H1 (cell line): Measurements from ENCODE around the gene SLC25A39. TPM values are rescaled to one million over a fixed set of nuclear protein-coding genes. Genes with fewer than 3 reads are reported as not detected.

Experiments used
- CTCF ChIA-PET: fragments of 300-600 bp; sonication (Branson Sonifier 250); formaldehyde crosslinking; loops from one replicate; lab custom pipeline; 2021; ENCODE audit not compliant: partially characterized antibody; lab: Charles Lee
- POLR2A ChIA-PET: fragments of 300-600 bp; sonication (Branson Sonifier 250); formaldehyde crosslinking; loops from one replicate; lab custom pipeline; 2021; ENCODE audit warnings: inconsistent platforms; ENCODE audit not compliant: partially characterized antibody; lab: Charles Lee
- DNase-seq, 2 experiments: peaks; one replicate each; pipeline versions ENCODE4 v3.0.0 to v3.0.0-alpha.2; 2010 to 2022; ENCODE audit warnings: low spot score in 2 of 2, low read depth in 1 of 2, mixed read lengths in 1 of 2
- FAIRE-seq: peaks from 2 replicates; lab custom pipeline; 2011; peaks lifted over from hg19 to GRCh38; lab: Jason Lieb, UNC
- H2AFZ ChIP-seq: 2 replicates; pipeline ENCODE4 v1.8.1; 2012; ENCODE audit warnings: low read length, inconsistent platforms
- H2AK5ac ChIP-seq: 2 replicates; pipeline ENCODE4 v1.6.1; 2013; ENCODE audit warnings: low read depth, low read length
- H2BK120ac ChIP-seq: replicated peaks from 2 replicates; pipeline ENCODE3; 2013; ENCODE audit warnings: low read depth, low read length, inconsistent platforms
- H2BK12ac ChIP-seq: 2 replicates; pipeline ENCODE4 v1.6.1; 2013; ENCODE audit warnings: low read depth, low read length
- H2BK15ac ChIP-seq: 2 replicates; pipeline ENCODE4 v1.6.1; 2013; ENCODE audit warnings: low read length
- H2BK20ac ChIP-seq: 2 replicates; pipeline ENCODE4 v1.6.1; 2013; ENCODE audit warnings: low read length
- H2BK5ac ChIP-seq: 2 replicates; pipeline ENCODE4 v1.6.1; 2013; ENCODE audit warnings: low read depth, low read length
- H3K14ac ChIP-seq: 2 replicates; pipeline ENCODE4 v1.6.1; 2013; ENCODE audit warnings: inconsistent platforms; ENCODE audit not compliant: insufficient read length
- H3K18ac ChIP-seq: 2 replicates; pipeline ENCODE4 v1.6.1; 2013; ENCODE audit warnings: low read length; ENCODE audit errors: extremely low read depth
- H3K23ac ChIP-seq: 2 replicates; pipeline ENCODE4 v1.6.1; 2013; ENCODE audit warnings: inconsistent platforms; ENCODE audit not compliant: insufficient read length
- H3K23me2 ChIP-seq: 2 replicates; pipeline ENCODE4 v1.6.1; 2013; ENCODE audit warnings: low read depth, low read length
- H3K27ac ChIP-seq: 2 replicates; pipeline ENCODE4 v1.6.1; 2011; ENCODE audit warnings: low read depth, low read length, inconsistent platforms
- H3K27me3 ChIP-seq, 4 experiments: replicated peaks in 1 of 4; 1 replicate in 1 of 4; 2 replicates in 3 of 4; pipeline versions ENCODE4 v1.6.1 to v1.8.1; 2011 to 2013; ENCODE audit warnings: low read length in 3 of 4, mild to moderate bottlenecking in 3 of 4, inconsistent platforms in 2 of 4, mixed read lengths in 2 of 4, moderate library complexity in 1 of 4; ENCODE audit not compliant: control insufficient read depth in 3 of 4, insufficient read depth in 3 of 4; ENCODE audit errors: extremely low read depth in 1 of 4
- H3K36me3 ChIP-seq, 4 experiments: 2 replicates each; pipeline versions ENCODE4 v1.6.1 to v1.8.1; 2011 to 2013; ENCODE audit warnings: mild to moderate bottlenecking in 4 of 4, low read length in 3 of 4, moderate library complexity in 2 of 4, control low read depth in 1 of 4, inconsistent platforms in 1 of 4; ENCODE audit not compliant: insufficient read depth in 4 of 4, control insufficient read depth in 2 of 4
- H3K4ac ChIP-seq: replicated peaks from 2 replicates; pipeline ENCODE3; 2013; ENCODE audit warnings: low read length, low read depth, mixed read lengths, inconsistent platforms; ENCODE audit not compliant: insufficient read length
- H3K4me1 ChIP-seq, 4 experiments: replicated peaks in 1 of 4; 1 replicate in 1 of 4; 2 replicates in 3 of 4; pipeline versions ENCODE4 v1.6.1 to v1.8.1; 2011 to 2013; ENCODE audit warnings: low read length in 3 of 4, inconsistent platforms in 2 of 4, mixed read lengths in 1 of 4; ENCODE audit not compliant: insufficient read depth in 4 of 4, control insufficient read depth in 3 of 4
- H3K4me2 ChIP-seq, 2 experiments: 2 replicates each; pipeline versions ENCODE4 v1.6.1 to v1.8.1; 2011 to 2013; ENCODE audit warnings: low read depth in 2 of 2, low read length in 2 of 2, control low read depth in 1 of 2, inconsistent platforms in 1 of 2, mild to moderate bottlenecking in 1 of 2; ENCODE audit not compliant: insufficient read depth in 1 of 2
- H3K4me3 ChIP-seq, 4 experiments: fragments of 200-600, 300-600 bp in 1 of 4; sonication (generic), shearing (Covaris generic), sonication (Bioruptor Twin) in 1 of 4; 2 replicates each; pipeline versions ENCODE4 v1.5.1 to v1.8.1; 2011 to 2016; ENCODE audit warnings: low read length in 4 of 4, low read depth in 3 of 4, control low read depth in 2 of 4, inconsistent platforms in 2 of 4, mild to moderate bottlenecking in 2 of 4, mixed read lengths in 1 of 4, moderate library complexity in 1 of 4; ENCODE audit not compliant: insufficient read depth in 2 of 4; ENCODE audit errors: extremely low read depth in 1 of 4
- H3K56ac ChIP-seq: replicated peaks from 2 replicates; pipeline ENCODE3; 2013; ENCODE audit warnings: low read depth, mild to moderate bottlenecking, mixed read lengths, low read length, inconsistent platforms; ENCODE audit not compliant: insufficient read length
- H3K79me1 ChIP-seq: 2 replicates; pipeline ENCODE4 v1.6.1; 2013; ENCODE audit warnings: low read depth, low read length, control low read depth
- H3K79me2 ChIP-seq, 2 experiments: 2 replicates each; pipeline versions ENCODE4 v1.6.1 to v1.8.1; 2012 to 2013; ENCODE audit warnings: low read length in 2 of 2, mild to moderate bottlenecking in 2 of 2, inconsistent platforms in 1 of 2; ENCODE audit not compliant: insufficient read depth in 2 of 2, control insufficient read depth in 1 of 2
- H3K9ac ChIP-seq, 4 experiments: replicated peaks in 1 of 4; 1 replicate in 1 of 4; 2 replicates in 3 of 4; pipeline versions ENCODE4 v1.6.1 to v1.8.1; 2011 to 2013; ENCODE audit warnings: low read depth in 3 of 4, low read length in 3 of 4, control low read depth in 2 of 4, mild to moderate bottlenecking in 2 of 4, moderate library complexity in 2 of 4, inconsistent platforms in 1 of 4; ENCODE audit errors: extremely low read depth in 1 of 4
- H3K9me3 ChIP-seq, 2 experiments: 2 replicates each; pipeline versions ENCODE4 v1.6.1 to v1.8.1; 2012 to 2013; ENCODE audit warnings: mild to moderate bottlenecking in 2 of 2, moderate library complexity in 2 of 2, control low read depth in 1 of 2, inconsistent platforms in 1 of 2, low read depth in 1 of 2, low read length in 1 of 2, mixed read lengths in 1 of 2; ENCODE audit not compliant: insufficient read depth in 2 of 2
- H4K20me1 ChIP-seq, 2 experiments: replicated peaks in 1 of 2; 2 replicates each; pipeline versions ENCODE3 to v1.8.1; 2011 to 2013; ENCODE audit warnings: inconsistent platforms in 2 of 2, low read length in 2 of 2, mild to moderate bottlenecking in 1 of 2; ENCODE audit not compliant: insufficient read depth in 2 of 2, control insufficient read depth in 1 of 2
- H4K5ac ChIP-seq: 2 replicates; pipeline ENCODE4 v1.6.1; 2013; ENCODE audit warnings: low read length, low read depth, mixed read lengths, inconsistent platforms; ENCODE audit not compliant: insufficient read length
- H4K8ac ChIP-seq: 2 replicates; pipeline ENCODE4 v1.8.0; 2013; ENCODE audit warnings: mild to moderate bottlenecking, moderate library complexity, low read length, inconsistent platforms; ENCODE audit not compliant: insufficient read depth; ENCODE audit errors: extremely low read depth
- H4K91ac ChIP-seq: replicated peaks from 2 replicates; pipeline ENCODE3; 2013; ENCODE audit warnings: low read length, mixed read lengths, inconsistent platforms; ENCODE audit not compliant: insufficient read length
- ATF3 ChIP-seq: IDR thresholded peaks from 2 replicates; pipeline ENCODE4 v1.6.1; 2011; ENCODE audit warnings: low read depth, mild to moderate bottlenecking, low read length; ENCODE audit not compliant: insufficient read depth
- BRCA1 ChIP-seq: IDR thresholded peaks from 2 replicates; pipeline ENCODE4 v1.6.1; 2012; ENCODE audit warnings: low read depth, low read length, improper control_type of control experiment
- CBX8 ChIP-seq: fragments of 300-800, 300-1000 bp; sonication (generic); IDR thresholded peaks from 2 replicates; pipeline ENCODE4 v1.7.1; 2016; ENCODE audit warnings: low read depth, low read length, borderline replicate concordance
- CEBPB ChIP-seq: IDR thresholded peaks from 2 replicates; pipeline ENCODE4 v1.6.1; 2012; ENCODE audit warnings: low read depth, low read length
- CTBP2 ChIP-seq: IDR thresholded peaks from 2 replicates; pipeline ENCODE4 v1.7.0; 2011; ENCODE audit warnings: borderline replicate concordance, mild to moderate bottlenecking, moderate library complexity, mixed read lengths, low read length; ENCODE audit not compliant: insufficient read depth, insufficient read length
- EGR1 ChIP-seq: IDR thresholded peaks from 2 replicates; pipeline ENCODE4 v1.6.1; 2011; ENCODE audit warnings: low read depth, low read length, borderline replicate concordance
- FOSL1 ChIP-seq: IDR thresholded peaks from 2 replicates; pipeline ENCODE4 v1.6.1; 2011; ENCODE audit warnings: mild to moderate bottlenecking, low read depth, low read length, moderate library complexity; ENCODE audit not compliant: insufficient read depth
- GABPA ChIP-seq: IDR thresholded peaks from 2 replicates; pipeline ENCODE4 v1.6.1; 2011; ENCODE audit warnings: mild to moderate bottlenecking, low read length, moderate library complexity, borderline replicate concordance; ENCODE audit not compliant: insufficient read depth
- JUN ChIP-seq: IDR thresholded peaks from 2 replicates; pipeline ENCODE4 v1.6.1; 2011; ENCODE audit warnings: low read depth, mild to moderate bottlenecking, improper control_type of control experiment, low read length
- NRF1 ChIP-seq: IDR thresholded peaks from 2 replicates; pipeline ENCODE4 v1.6.1; 2011; ENCODE audit warnings: mild to moderate bottlenecking, low read depth, low read length, improper control_type of control experiment
- SAP30 ChIP-seq: fragments of 300-600 bp; sonication (generic); IDR thresholded peaks from 2 replicates; pipeline ENCODE4 v1.7.1; 2012; ENCODE audit warnings: low read length, moderate library complexity, mild to moderate bottlenecking, inconsistent platforms; ENCODE audit not compliant: insufficient read depth, insufficient replicate concordance
- SP4 ChIP-seq: IDR thresholded peaks from 2 replicates; pipeline ENCODE4 v1.6.1; 2012; ENCODE audit warnings: low read length, inconsistent platforms
- SUZ12 ChIP-seq: fragments of 200-600 bp; sonication (generic); IDR thresholded peaks from 2 replicates; pipeline ENCODE4 v1.6.1; 2012; ENCODE audit warnings: mild to moderate bottlenecking, inconsistent platforms, low read length, moderate library complexity, mixed read lengths
- WGBS, 2 experiments: shearing (Covaris generic) in 1 of 2; methylation state at CpG; one replicate each; pipeline versions ENCODE4 v1.1.6 to v1.1.7; 2013 to 2015; ENCODE audit warnings: low lambda C conversion rate in 2 of 2, mixed read lengths in 2 of 2, inconsistent platforms in 1 of 2, low coverage in 1 of 2, missing lambda C conversion rate in 1 of 2; ENCODE audit not compliant: insufficient replicate concordance in 2 of 2, insufficient coverage in 1 of 2, insufficient read length in 1 of 2; ENCODE audit errors: extremely low coverage in 1 of 2, missing lambda C conversion rate in 1 of 2; 5-methylcytosine and 5-hydroxymethylcytosine counted together
- polyA plus RNA-seq, 7 experiments: library from polyadenylated mRNA; depleted of rRNA in 3 of 7; stranded (reverse) in 5 of 7; unstranded in 2 of 7; fragments of >200 nt in 5 of 7; fragments of 200-250 nt in 2 of 7; gene quantifications; 1 replicate in 5 of 7; 2 replicates in 1 of 7; 4 replicates in 1 of 7; pipeline versions ENCODE4 v1.2.1 to v1.2.3, GENCODE V29; 2011 to 2013; ENCODE audit warnings: missing spikeins in 2 of 7, mixed read lengths in 2 of 7
- total RNA-seq: library from RNA; stranded (reverse); fragmentation: NEBNext Ultra II Directional; extraction: Animal tissue kit (Norgen Biotek cat#: 25700); gene quantifications from 2 replicates; pipeline ENCODE4 v1.2.1, GENCODE V29; 2021

SLC25A39 gene
- total and polyA plus RNA-seq, 2 of the 8 experiments (the other 6 are each of a cell fraction or from before 2014, with no cell fraction given): 200 to 291 TPM

- Histone ChIP-seq H3K4me3 (no peak overlapping the region), H3K4ac (no peak overlapping the region), H2BK120ac (no peak overlapping the region), H3K23ac (no peak overlapping the region), H3K4me1 (peaks cover 9 to 25% (median 18%) of the 10 kb centered on the region in 4 experiments), H3K27ac (no peak overlapping the region), H2BK15ac (no peak overlapping the region), H3K9ac (no peak overlapping the region), H3K14ac (no peak overlapping the region), H3K79me1 (peaks cover 12% of the 10 kb centered on the region), H3K9me3 (no peaks in the 10 kb centered on the region), H2BK5ac (no peak overlapping the region), H3K56ac (no peak overlapping the region), H3K4me2 (no peak overlapping the region), H2AFZ (no peak overlapping the region), H2AK5ac (no peak overlapping the region), H4K20me1 (peaks cover 3 to 27% of the 10 kb centered on the region in 2 experiments), H2BK12ac (no peak overlapping the region), H4K8ac (0 out of 2 replicates have a peak overlapping the region, but pooled peaks have one; percentile 12), H3K36me3 (peaks cover 0 to 6% (median 1%) of the 10 kb centered on the region in 4 experiments; a peak in 1 of 8 replicates), H3K79me2 (peaks cover 0 to 7% of the 10 kb centered on the region in 2 experiments; a peak in 1 of 4 replicates), H3K23me2 (peaks cover 7% of the 10 kb centered on the region; the same call in 1 of the 2 replicates), H4K5ac (no peak overlapping the region), H2BK20ac (no peak overlapping the region), H4K91ac (no peak overlapping the region), H3K27me3 (no peaks in the 10 kb centered on the region), H3K18ac (no peak overlapping the region)
- DNase-seq (no peak), FAIRE-seq (no peak)
- POLR2A ChIA-PET: interaction anchor here (0.7 to 3.3 kb wide), 5 partner anchors 17 to 168 kb away, joined by 3 to 10 read pairs (median 6); no protein-coding TSS in a partner anchor
- CTCF ChIA-PET: interaction anchor here (0.5 to 10.1 kb wide), 11 partner anchors 8 to 488 kb away, joined by 3 to 177 read pairs (median 4); partner anchors contain the start of gene GRN
- WGBS, 2 experiments: 81% methylated on average over 6 of the region's 6 CpGs; no CpG with 5 or more reads in 1 of the 2 experiments
- TF ChIP-seq NRF1 (no peak), CTBP2 (no peak), CEBPB (no peak), EGR1 (no peak), SUZ12 (no peak), ATF3 (no peak), SAP30 (no peak), CBX8 (no peak), SP4 (no peak), BRCA1 (no peak), FOSL1 (no peak), JUN (no peak), GABPA (no peak)
Observed at GRCh38 chr17:44359006-44359405, 34.4 kb upstream of the SLC25A39 start.
